HG02588 (cell line): ENCODE data around the gene MYH3.

ENCODE experiments used
- ATAC-seq: cut with Tn5 transposase; IDR thresholded peaks from one replicate; pipeline ENCODE4 v1.9.1; 2021; ENCODE audit warnings: mild to moderate bottlenecking, moderate library complexity; ENCODE audit not compliant: unreplicated experiment

The MYH3 gene

GRCh38 chr17:10616502-10617119 is 40.5 kb downstream of the MYH3 start:
- no peak for ATAC-seq

- ATAC-seq = no peak
Measured at GRCh38 chr17:10614536-10615155, 42.5 kb downstream of the MYH3 start.

GRCh38 chr17:10613775-10614513 is 43.2 kb downstream of the MYH3 start:
- no peak for ATAC-seq

- no peak for ATAC-seq
Measured at GRCh38 chr17:10612957-10613744, 44.0 kb downstream of the MYH3 start.

GRCh38 chr17:10610884-10611283 is 46.2 kb downstream of the MYH3 start:
- no peak for ATAC-seq

- no peak for ATAC-seq
Measured at GRCh38 chr17:10608244-10608643, 48.9 kb downstream of the MYH3 start.

GRCh38 chr17:10606110-10606509 is 51.0 kb downstream of the MYH3 start:
- no peak for ATAC-seq

GRCh38 chr17:10605221-10605783 is 51.8 kb downstream of the MYH3 start:
- ATAC-seq = no peak

- ATAC-seq = no peak
Measured at GRCh38 chr17:10604521-10604920, 52.6 kb downstream of the MYH3 start.

- ATAC-seq = no peak
Measured at GRCh38 chr17:10603931-10604330, 53.2 kb downstream of the MYH3 start.

- ATAC-seq = no peak
Measured at GRCh38 chr17:10600571-10600970, 56.5 kb downstream of the MYH3 start.

GRCh38 chr17:10598621-10599020 is 58.5 kb downstream of the MYH3 start:
- ATAC-seq = no peak

- no peak for ATAC-seq
Measured at GRCh38 chr17:10589553-10590145, 67.5 kb downstream of the MYH3 start.

GRCh38 chr17:10585529-10585928 is 71.6 kb downstream of the MYH3 start:
- ATAC-seq = no peak

GRCh38 chr17:10583834-10584233 is 73.3 kb downstream of the MYH3 start:
- ATAC-seq = no peak

- ATAC-seq = no peak
Measured at GRCh38 chr17:10579270-10579669, 77.8 kb downstream of the MYH3 start.
